ENCODE results near the gene WDTC1.

WDTC1 gene

GRCh38 chr1:27303509-27303908, 69.1 kb downstream of the WDTC1 start:
- no peak for DNase-seq

GRCh38 chr1:27306071-27306470, 71.6 kb downstream of the WDTC1 start:
- no peak for DNase-seq

GRCh38 chr1:27306892-27307761, 72.7 kb downstream of the WDTC1 start:
- peak; percentile 91 for DNase-seq

- DNase-seq, result peak; percentile 45
Observed at GRCh38 chr1:27307874-27308598, 73.6 kb downstream of the WDTC1 start.

GRCh38 chr1:27314169-27314568, 79.7 kb downstream of the WDTC1 start:
- no peak for DNase-seq

- DNase-seq, result no peak
Observed at GRCh38 chr1:27314737-27315136, 80.3 kb downstream of the WDTC1 start.

- no peak for DNase-seq
Observed at GRCh38 chr1:27316860-27317259, 82.4 kb downstream of the WDTC1 start.

GRCh38 chr1:27318136-27318535, 83.7 kb downstream of the WDTC1 start:
- no peak for DNase-seq

GRCh38 chr1:27318596-27318995, 84.2 kb downstream of the WDTC1 start:
- no peak for DNase-seq

- DNase-seq, result peak; percentile 98
Observed at GRCh38 chr1:27321813-27322568, 87.6 kb downstream of the WDTC1 start, which contains the start of gene TMEM222. Gene TMEM222, plus strand, starts transcription at chr1:27322163. Its CDS starts 35 bp downstream, at chr1:27322198.

GRCh38 chr1:27322569-27323240, 88.3 kb downstream of the WDTC1 start:
- DNase-seq, result no peak

GRCh38 chr1:27325286-27325685, 90.9 kb downstream of the WDTC1 start:
- no peak for DNase-seq

- DNase-seq, result no peak
Observed at GRCh38 chr1:27327964-27328363, 93.5 kb downstream of the WDTC1 start.

GRCh38 chr1:27330786-27331185, 96.4 kb downstream of the WDTC1 start:
- DNase-seq, result no peak

GRCh38 chr1:27331426-27331825, 97.0 kb downstream of the WDTC1 start:
- no peak for DNase-seq

GRCh38 chr1:27331922-27332321, 97.5 kb downstream of the WDTC1 start:
- no peak for DNase-seq

GRCh38 chr1:27332536-27333281, 98.3 kb downstream of the WDTC1 start:
- DNase-seq, result peak; percentile 17

GRCh38 chr1:27333717-27334279, 99.4 kb downstream of the WDTC1 start:
- no peak for DNase-seq

- DNase-seq, result no peak
Observed at GRCh38 chr1:27335506-27336422, 101.3 kb downstream of the WDTC1 start.

GRCh38 chr1:27336756-27337155, 102.3 kb downstream of the WDTC1 start:
- no peak for DNase-seq

All from NCI-H345 (cell line).